ENCODE results near the gene SORCS2.

Gene SORCS2

GRCh38 chr4:7353846-7354610 is 161.7 kb downstream of the SORCS2 start:
- Histone ChIP-seq H3K4me3 (replicated peaks; ENCODE audit: low read depth, low read length) (no peak overlapping the region), H3K36me3 (ENCODE audit: control insufficient read depth, insufficient read depth, low read length) (no peaks in the 10 kb centered on the region), H3K27me3 (replicated peaks; ENCODE audit: control insufficient read depth, insufficient read depth, low read length) (no peaks in the 10 kb centered on the region; the same call in none of the 2 replicates)
- no peak for DNase-seq (ENCODE audit: extremely low read depth, insufficient read length)
- no peak for TF ChIP-seq CTCF (IDR thresholded peaks at IDR 0.05; ENCODE audit: insufficient read depth, low read length, poor library complexity, severe bottlenecking)

GRCh38 chr4:7354927-7355326 is 162.6 kb downstream of the SORCS2 start:
- Histone ChIP-seq H3K27me3 (replicated peaks; ENCODE audit: control insufficient read depth, insufficient read depth, low read length) (no peaks in the 10 kb centered on the region; the same call in none of the 2 replicates), H3K4me3 (replicated peaks; ENCODE audit: low read depth, low read length) (no peak overlapping the region), H3K36me3 (ENCODE audit: control insufficient read depth, insufficient read depth, low read length) (no peaks in the 10 kb centered on the region)
- no peak for TF ChIP-seq CTCF (IDR thresholded peaks at IDR 0.05; ENCODE audit: insufficient read depth, low read length, poor library complexity, severe bottlenecking)
- no peak for DNase-seq (ENCODE audit: extremely low read depth, insufficient read length)

- TF ChIP-seq CTCF (IDR thresholded peaks at IDR 0.05; ENCODE audit: insufficient read depth, low read length, poor library complexity, severe bottlenecking), result no peak
- no peak for DNase-seq (ENCODE audit: extremely low read depth, insufficient read length)
- no peaks in the 10 kb centered on the region; the same call in none of the 2 replicates for H3K27me3 ChIP-seq (replicated peaks; ENCODE audit: control insufficient read depth, insufficient read depth, low read length)
- H3K36me3 ChIP-seq (ENCODE audit: control insufficient read depth, insufficient read depth, low read length), result no peaks in the 10 kb centered on the region
- no peak overlapping the region for H3K4me3 ChIP-seq (replicated peaks; ENCODE audit: low read depth, low read length)
These were observed 163.5 kb downstream of the SORCS2 start for GRCh38 chr4:7355795-7356194.

GRCh38 chr4:7356667-7357310 is 164.5 kb downstream of the SORCS2 start:
- TF ChIP-seq CTCF (IDR thresholded peaks at IDR 0.05; ENCODE audit: insufficient read depth, low read length, poor library complexity, severe bottlenecking), result no peak
- DNase-seq (ENCODE audit: extremely low read depth, insufficient read length), result no peak
- H3K27me3 ChIP-seq (replicated peaks; ENCODE audit: control insufficient read depth, insufficient read depth, low read length), result no peaks in the 10 kb centered on the region; the same call in 1 of the 2 replicates
- no peak overlapping the region for H3K4me3 ChIP-seq (replicated peaks; ENCODE audit: low read depth, low read length)
- H3K36me3 ChIP-seq (ENCODE audit: control insufficient read depth, insufficient read depth, low read length), result no peaks in the 10 kb centered on the region

GRCh38 chr4:7357323-7357722 is 165.0 kb downstream of the SORCS2 start:
- no peak for DNase-seq (ENCODE audit: extremely low read depth, insufficient read length)
- Histone ChIP-seq H3K27me3 (replicated peaks; ENCODE audit: control insufficient read depth, insufficient read depth, low read length) (no peaks in the 10 kb centered on the region; the same call in 1 of the 2 replicates), H3K36me3 (ENCODE audit: control insufficient read depth, insufficient read depth, low read length) (no peaks in the 10 kb centered on the region), H3K4me3 (replicated peaks; ENCODE audit: low read depth, low read length) (no peak overlapping the region)
- TF ChIP-seq CTCF (IDR thresholded peaks at IDR 0.05; ENCODE audit: insufficient read depth, low read length, poor library complexity, severe bottlenecking), result no peak

Data from GM06990 (cell line).